Astrocyte of the spinal cord (primary cell): ENCODE measurements around the gene SMG6.

ENCODE experiments used
- DNase-seq: peaks from one replicate; pipeline ENCODE4 v3.0.0; 2011; ENCODE audit warnings: low read depth, low spot score
- H3K4me3 ChIP-seq: 2 replicates; pipeline ENCODE4 v1.5.1; 2011; ENCODE audit warnings: low read depth, mild to moderate bottlenecking, low read length, moderate library complexity
- CTCF ChIP-seq: IDR thresholded peaks from 2 replicates; pipeline ENCODE4 v1.5.1; 2012; ENCODE audit warnings: low read depth, mild to moderate bottlenecking, low read length, inconsistent platforms
- in situ Hi-C: cut with HindIII; loops from 2 replicates; pipeline ENCODE4 v1.10.0; 2017; ENCODE audit warnings: low sequenced_read_pairs

SMG6 gene

GRCh38 chr17:2087597-2088211 is 215.9 kb downstream of the SMG6 start:
- H3K4me3 ChIP-seq, result no peak overlapping the region

GRCh38 chr17:2086306-2086705 is 217.3 kb downstream of the SMG6 start:
- no peak overlapping the region for H3K4me3 ChIP-seq
- TF ChIP-seq CTCF, result no peak
- no peak for DNase-seq
- in situ Hi-C loops, result no loop called here

More at GRCh38 chr17:2087597-2088211, 215.9 kb downstream of the SMG6 start:
- in situ Hi-C loops, result no loop called here
- no peak for TF ChIP-seq CTCF
- no peak for DNase-seq

GRCh38 chr17:2085648-2085949 is 218.0 kb downstream of the SMG6 start:
- in situ Hi-C loops, result no loop called here
- no peak overlapping the region for H3K4me3 ChIP-seq

GRCh38 chr17:2084766-2085647 is 218.6 kb downstream of the SMG6 start:
- H3K4me3 ChIP-seq, result no peak overlapping the region
- no peak for TF ChIP-seq CTCF
- DNase-seq, result peak; percentile 80
- in situ Hi-C loops, result no loop called here

More at GRCh38 chr17:2085648-2085949, 218.0 kb downstream of the SMG6 start:
- no peak for TF ChIP-seq CTCF
- peak; percentile 67 for DNase-seq

GRCh38 chr17:2084036-2084765 is 219.4 kb downstream of the SMG6 start:
- no peak for TF ChIP-seq CTCF
- DNase-seq, result peak; percentile 52
- in situ Hi-C loops, result no loop called here
- no peak overlapping the region for H3K4me3 ChIP-seq

GRCh38 chr17:2083613-2084035 is 220.0 kb downstream of the SMG6 start:
- TF ChIP-seq CTCF, result no peak
- in situ Hi-C loops, result no loop called here
- H3K4me3 ChIP-seq, result no peak overlapping the region
- no peak for DNase-seq
